Measurements from ENCODE around the gene CCL3.
"Not testable (repeated sequence)": the region's sequence is repeated elsewhere in the genome, so short reads cannot be mapped to it uniquely, and the experiment has no call there.

The CCL3 gene

DNA sequence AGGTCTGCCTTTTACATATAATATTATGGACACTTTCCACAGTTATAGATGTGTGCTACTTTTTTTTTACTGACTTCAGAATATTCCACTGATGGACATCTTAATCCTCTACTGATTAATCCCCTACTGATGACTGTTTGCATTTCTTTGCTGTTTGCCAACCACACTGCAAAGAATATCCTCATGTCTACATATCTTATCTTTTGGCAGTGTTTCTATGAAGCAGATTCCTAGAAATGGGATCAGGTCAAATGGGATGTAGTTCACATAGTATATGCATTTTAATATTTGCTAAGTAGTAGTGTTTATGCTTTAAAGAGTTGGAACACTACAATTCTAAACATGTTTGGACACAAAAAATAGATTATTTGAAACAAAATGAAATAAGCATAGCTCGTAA is 3.2 kb downstream of the CCL3 start:
- H3K4me3 ChIP-seq (ENCODE audit: low read depth, low read length) = no peak overlapping the region
- DNase-seq (ENCODE audit: low read depth) = no peak
- TF ChIP-seq, protein P1, sequence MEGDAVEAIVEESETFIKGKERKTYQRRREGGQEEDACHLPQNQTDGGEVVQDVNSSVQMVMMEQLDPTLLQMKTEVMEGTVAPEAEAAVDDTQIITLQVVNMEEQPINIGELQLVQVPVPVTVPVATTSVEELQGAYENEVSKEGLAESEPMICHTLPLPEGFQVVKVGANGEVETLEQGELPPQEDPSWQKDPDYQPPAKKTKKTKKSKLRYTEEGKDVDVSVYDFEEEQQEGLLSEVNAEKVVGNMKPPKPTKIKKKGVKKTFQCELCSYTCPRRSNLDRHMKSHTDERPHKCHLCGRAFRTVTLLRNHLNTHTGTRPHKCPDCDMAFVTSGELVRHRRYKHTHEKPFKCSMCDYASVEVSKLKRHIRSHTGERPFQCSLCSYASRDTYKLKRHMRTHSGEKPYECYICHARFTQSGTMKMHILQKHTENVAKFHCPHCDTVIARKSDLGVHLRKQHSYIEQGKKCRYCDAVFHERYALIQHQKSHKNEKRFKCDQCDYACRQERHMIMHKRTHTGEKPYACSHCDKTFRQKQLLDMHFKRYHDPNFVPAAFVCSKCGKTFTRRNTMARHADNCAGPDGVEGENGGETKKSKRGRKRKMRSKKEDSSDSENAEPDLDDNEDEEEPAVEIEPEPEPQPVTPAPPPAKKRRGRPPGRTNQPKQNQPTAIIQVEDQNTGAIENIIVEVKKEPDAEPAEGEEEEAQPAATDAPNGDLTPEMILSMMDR (IDR thresholded peaks at IDR 0.05; ENCODE audit: control insufficient read depth, extremely low read depth, insufficient read depth) = no peak

DNA sequence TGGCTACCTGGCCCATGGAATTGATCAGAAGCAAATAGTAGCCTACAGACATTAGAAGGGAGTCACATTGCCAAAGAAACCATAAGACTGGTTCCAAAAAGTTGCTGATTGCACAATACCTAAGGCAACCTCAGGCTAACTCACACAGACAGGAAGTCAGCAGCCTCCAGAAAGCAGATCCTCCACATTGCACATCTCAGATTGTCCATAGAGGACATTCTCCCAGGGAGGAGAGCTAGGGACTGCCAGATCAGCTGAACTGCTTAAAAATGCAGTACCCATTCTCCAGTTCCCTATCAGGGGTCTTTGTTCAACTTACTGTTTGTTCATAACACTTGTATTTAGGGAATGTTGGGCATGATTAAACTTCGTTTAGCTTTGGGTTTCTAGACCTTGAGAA is 4.2 kb downstream of the CCL3 start:
- TF ChIP-seq, protein P1 (IDR thresholded peaks at IDR 0.05; ENCODE audit: control insufficient read depth, extremely low read depth, insufficient read depth) = no peak
- no peak overlapping the region for H3K4me3 ChIP-seq (ENCODE audit: low read depth, low read length)
- DNase-seq (ENCODE audit: low read depth) = no peak

DNA sequence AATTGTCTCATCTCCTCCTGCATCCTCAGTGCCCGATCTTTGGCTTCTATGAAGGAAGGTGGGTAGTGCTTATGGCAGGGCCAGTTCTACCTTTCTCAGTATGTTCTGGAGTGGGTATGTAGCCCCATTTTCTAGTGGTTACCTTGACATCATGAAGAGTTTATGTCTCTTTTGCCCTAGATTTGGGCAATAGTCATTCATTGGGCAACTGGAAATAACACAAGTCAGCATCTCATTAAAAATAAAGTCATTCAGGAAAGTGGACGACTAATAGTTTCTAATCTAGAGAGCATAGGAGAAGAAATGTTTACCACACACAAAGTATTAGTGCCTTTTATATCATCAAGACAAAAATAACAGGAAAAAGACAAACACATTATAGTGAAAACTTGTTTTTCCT is 6.3 kb downstream of the CCL3 start:
- DNase-seq (ENCODE audit: low read depth); H3K4me3 ChIP-seq (ENCODE audit: low read depth, low read length): not testable (repeated sequence)

DNA sequence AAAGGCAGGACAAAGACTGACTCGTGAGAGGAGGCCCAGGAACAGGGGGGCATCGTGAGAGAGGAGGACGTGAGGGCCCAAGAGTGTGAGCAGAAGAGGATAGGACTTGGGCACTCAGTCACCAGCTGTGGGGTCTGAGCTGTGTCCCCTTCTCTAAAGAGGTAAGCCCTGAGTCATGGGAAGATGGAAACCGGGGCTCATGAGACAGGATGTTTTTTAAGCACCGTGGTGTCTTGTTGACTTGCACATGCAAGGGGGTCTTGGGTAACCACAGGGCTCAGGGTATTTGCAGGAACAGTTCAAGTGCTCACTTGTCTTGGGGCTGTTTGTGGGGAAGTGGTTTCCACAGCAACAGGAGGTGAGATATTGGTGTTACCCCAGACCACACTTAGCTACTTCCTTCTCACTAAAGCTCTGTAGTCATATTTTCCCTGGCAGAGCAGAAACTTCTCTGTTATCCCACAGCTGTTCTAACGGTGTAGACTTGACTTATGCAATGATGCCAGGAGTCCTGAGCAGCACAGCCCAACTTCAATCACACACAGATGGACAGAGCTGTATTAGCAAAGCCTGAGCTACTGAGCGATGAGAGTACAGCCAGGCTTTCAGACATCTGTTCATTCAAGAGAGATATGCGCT is 7.3 kb downstream of the CCL3 start:
- DNase-seq (ENCODE audit: low read depth); H3K4me3 ChIP-seq (ENCODE audit: low read depth, low read length): not testable (repeated sequence)

DNA sequence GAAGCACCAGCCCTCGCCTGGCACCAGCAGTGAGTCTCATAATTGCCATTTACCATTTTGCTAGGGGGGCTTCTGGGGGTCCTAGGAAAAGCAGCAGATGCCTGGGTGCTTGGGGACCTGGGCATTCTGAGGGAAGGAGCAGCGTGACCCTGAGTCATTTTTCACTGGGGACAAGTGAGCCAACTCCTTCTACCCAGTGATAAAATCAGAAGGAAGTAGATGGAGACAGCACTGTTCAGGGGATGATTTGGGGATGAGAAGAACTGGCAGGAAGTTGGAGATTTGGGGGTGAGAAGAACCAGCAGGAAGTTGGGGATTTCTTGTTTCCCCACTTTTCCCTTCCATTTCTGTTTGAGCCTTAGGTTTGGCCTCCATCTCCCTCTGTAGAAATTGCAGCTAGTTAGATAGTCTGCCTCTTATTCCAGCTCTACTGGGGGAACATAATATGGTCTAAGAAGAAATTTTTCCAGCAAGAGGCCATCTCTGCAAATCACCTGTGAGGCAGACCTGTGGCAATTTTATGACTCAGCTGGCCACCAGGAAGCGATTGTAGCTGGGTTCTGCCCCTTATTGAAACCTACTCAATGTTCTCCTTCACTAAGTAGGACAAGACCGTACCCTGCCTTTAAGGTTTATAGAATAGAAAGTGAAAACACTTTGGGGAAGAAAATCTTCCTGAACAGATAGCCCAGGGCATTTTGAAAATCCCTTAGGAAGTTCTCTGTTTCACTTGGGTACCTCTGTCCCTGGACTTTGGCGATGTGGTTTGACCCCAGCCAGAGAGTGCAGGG is 8.1 kb downstream of the CCL3 start:
- not testable (repeated sequence) for DNase-seq (ENCODE audit: low read depth); H3K4me3 ChIP-seq (ENCODE audit: low read depth, low read length)

- TF ChIP-seq, protein P1 (IDR thresholded peaks at IDR 0.05; ENCODE audit: control insufficient read depth, extremely low read depth, insufficient read depth) = no peak
- H3K4me3 ChIP-seq (ENCODE audit: low read depth, low read length) = no peak overlapping the region
- DNase-seq (ENCODE audit: low read depth) = peak; percentile 18
These were observed 15.6 kb downstream of the CCL3 start for GRCh38 chr17:36074365-36074764.

DNA sequence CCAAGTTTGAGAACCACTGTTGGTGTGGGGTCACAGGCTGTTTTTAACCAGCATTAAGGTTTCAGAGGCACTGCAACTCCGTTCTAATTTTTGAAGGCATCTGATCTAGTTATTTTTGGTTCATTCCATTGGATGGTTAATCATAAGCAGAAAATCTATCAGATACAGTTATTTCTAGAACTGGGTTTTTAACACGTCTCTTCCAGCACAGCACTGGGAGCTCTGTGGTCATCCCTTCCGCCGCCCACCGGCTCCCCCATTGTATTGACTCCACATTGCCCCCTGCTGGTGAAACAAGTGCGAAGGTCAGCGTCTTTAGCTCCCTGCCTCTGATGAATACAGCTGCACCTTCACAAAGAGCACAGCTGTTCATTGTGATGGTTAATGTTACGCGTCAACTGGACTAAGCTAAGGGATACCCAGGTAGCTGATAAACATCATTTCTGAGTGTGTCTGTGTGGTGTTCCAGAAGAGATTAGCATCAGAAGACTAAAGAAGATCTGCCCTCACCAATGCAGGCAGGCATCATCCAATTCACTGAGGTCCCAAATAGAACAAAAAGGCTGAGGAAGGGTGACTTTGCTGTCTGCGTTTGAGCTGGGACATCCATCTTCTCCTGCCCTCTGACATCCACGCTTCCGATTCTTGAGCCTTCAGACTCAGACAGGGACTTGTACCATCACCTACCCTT is 17.4 kb downstream of the CCL3 start:
- no peak for DNase-seq (ENCODE audit: low read depth)
- no peak overlapping the region for H3K4me3 ChIP-seq (ENCODE audit: low read depth, low read length)
- TF ChIP-seq, protein P1 (IDR thresholded peaks at IDR 0.05; ENCODE audit: control insufficient read depth, extremely low read depth, insufficient read depth) = peak; percentile 75

- H3K4me3 ChIP-seq (ENCODE audit: low read depth, low read length) = no peak overlapping the region
- no peak for DNase-seq (ENCODE audit: low read depth)
- TF ChIP-seq, protein P1 (IDR thresholded peaks at IDR 0.05; ENCODE audit: control insufficient read depth, extremely low read depth, insufficient read depth) = no peak
These were observed 18.2 kb downstream of the CCL3 start for GRCh38 chr17:36071751-36072150.

Measured in LNCaP clone FGC (cell line).